HuH-7 (cell line): Measurements from ENCODE around the gene EPHB4.
A peak's percentile ranks its signal among the peaks of the same experiment; 100 is the strongest.

Experiments used
- DNase-seq: peaks from one replicate; pipeline ENCODE4 v3.0.0; 2011; ENCODE audit warnings: low spot score

Gene EPHB4

DNA sequence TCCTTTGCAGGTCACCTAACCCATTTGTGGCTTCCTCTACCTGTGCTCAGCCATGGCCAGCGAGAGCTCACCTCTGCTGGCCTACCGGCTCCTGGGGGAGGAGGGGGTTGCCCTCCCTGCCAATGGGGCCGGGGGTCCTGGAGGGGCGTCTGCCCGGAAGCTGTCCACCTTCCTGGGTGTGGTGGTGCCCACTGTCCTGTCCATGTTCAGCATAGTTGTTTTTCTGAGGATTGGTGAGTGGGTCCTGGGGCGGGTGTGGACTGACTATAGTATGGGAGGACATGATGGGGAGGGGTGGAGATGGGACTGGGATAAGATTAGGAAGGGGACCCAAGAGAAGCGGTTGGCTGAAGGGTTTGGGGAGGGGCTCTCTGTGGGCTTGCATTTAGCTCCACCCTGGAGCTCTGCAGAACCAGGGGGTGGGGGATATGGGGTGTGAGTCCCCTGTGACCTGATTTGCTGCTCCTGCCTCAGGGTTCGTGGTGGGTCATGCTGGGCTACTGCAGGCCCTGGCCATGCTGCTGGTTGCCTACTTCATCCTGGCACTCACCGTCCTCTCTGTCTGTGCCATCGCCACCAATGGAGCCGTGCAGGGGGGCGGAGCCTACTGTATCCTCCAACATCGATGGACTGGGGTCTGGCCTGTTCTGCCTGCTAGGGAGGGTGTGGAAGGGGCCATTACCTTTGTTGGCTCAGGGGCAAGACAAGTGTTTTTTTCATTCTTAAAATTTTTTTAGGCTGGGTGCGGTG, 27.0 kb upstream of the EPHB4 start:
- DNase-seq = no peak

GRCh38 chr7:100852048-100852872, 24.9 kb upstream of the EPHB4 start, which contains the start of gene SLC12A9:
TSS of gene SLC12A9 (plus strand) at chr7:100852713. CDS start at chr7:100854198, 1,485 bp downstream.
- DNase-seq = peak; percentile 99

DNA sequence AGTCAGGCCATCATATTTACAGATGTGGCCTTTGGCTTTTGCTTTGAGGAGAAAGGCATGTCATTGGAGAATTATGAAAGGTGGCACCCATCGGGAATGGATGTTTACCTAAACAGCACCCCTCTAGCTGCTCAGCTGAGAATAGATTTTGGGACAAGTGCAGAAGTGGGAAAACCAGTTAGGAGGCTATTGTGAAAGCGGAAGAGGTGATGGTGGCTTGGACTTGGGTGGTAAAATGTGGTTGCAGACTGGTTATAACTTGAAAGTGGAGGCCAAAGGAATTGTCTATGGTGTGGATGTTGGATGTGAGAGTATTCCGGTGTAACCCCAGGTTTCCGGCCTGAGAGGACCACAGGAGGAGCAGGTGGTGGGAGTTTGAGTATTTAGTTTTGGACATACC, 20.0 kb upstream of the EPHB4 start:
- no peak for DNase-seq

DNA sequence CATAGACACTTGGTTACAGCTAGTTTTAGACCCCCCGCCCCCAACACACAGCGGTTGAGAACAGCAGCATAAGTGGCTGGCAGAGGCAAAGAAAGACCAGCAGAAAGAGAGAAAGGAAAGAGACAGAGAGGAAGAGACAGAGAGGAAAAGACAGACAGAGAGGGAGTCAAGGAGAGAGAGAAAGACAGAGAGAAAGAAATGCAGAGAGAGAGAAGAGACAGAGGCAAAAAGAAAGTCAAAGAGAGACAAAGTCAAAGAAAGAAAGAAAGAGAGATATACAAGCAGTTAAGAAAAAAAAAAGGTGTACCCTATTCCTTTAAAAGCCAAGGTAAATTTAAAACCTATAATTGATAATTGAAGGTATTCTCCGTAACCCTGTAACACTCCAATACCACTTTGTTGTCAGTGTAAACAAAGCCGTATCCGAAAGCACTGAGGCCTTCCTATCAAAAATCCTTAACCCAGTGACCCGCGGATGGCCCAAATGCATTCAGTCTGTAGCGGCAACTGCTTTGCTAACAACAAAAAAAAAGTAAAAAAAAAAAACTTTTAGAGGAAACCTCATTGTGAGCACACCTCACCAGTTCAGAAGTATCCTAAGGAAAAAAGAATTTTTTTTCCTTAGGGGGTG, 13.3 kb upstream of the EPHB4 start:
- no peak for DNase-seq

DNA sequence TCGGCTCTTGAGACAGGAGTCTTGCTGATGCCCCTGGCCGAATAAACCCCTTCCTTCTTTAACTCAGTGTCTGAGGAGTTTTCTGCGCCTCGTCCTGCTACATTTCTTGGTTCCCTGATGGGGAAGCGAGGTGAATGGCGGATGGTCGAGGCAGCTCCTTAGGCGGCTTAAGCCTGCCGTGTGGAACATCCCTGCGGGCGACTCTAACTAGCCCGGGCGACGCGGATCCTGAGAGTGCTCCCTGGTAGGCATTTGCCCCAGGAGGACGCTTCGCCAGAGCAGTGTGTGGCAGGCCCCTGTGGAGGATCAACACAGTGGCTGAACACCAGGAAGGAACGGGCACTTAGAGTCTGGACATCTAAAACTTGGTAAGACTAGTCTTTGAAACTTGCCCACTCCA, 12.0 kb upstream of the EPHB4 start:
- DNase-seq = no peak

- DNase-seq = peak; percentile 76
These were observed 9.9 kb upstream of the EPHB4 start for GRCh38 chr7:100837099-100837836.

GRCh38 chr7:100836812-100837098, 9.4 kb upstream of the EPHB4 start:
- no peak for DNase-seq

DNA sequence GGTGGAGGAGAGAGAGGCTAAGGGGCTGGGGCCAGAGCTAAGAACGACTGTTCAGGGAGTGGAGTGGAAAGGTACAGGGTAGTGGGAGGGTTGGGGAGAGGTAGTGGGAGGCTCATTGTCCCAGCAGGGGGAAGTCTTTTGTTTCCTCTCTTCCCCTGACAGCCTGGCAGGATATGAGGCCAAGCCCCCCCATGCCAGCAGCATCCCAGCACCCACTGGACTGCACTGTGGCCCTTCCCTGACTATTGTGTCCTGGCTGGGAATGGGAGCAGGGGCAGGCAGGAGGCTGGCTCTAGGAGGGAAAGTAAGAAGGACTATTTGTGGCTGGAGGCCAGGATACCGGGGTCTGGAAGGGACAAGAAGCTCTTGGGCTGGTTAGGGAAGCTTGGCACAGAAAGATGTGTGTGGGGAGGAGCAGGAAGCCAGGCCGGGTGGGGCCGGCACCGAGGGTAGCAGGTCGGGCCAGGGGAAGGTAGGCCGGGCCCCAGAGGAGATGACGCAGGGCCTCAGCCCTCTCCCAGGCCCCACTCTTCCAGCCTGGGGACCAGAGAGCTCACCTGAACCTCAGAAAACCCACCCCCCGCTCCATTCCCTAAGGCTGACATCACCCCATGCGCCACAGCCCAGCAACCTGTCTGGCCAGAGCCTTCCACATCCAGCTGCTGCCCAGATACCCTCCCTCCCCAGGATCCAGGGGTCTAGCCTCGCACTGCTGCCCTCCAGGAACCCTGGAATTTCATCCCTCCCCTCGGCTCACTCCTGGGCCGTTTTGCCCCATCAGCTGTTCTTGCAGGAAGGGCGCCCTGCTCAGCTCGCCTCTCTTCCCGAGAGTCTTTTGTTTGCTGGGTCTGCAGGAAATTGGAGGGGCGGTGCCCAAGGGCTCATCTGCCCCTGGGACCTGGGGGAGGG, 8.8 kb upstream of the EPHB4 start:
- no peak for DNase-seq

DNA sequence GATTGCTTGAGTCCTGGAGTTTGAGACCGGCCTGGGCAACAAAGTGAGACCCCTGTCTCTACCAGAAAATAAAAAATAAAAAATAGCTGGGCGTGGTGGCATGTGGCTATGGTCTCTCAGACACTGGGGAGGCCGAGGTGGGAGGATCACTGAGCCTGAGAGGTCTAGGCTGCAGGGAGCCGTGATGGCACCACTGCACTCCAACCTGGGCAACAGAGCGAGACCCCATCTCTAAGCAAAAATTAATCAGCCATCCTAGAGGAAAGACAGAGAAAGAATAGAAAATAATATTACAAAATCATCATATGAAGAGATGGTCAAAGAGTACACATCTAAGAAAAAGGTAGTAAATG, 4.9 kb upstream of the EPHB4 start:
- DNase-seq = no peak

- no peak for DNase-seq
These were observed 3.1 kb upstream of the EPHB4 start for GRCh38 chr7:100830396-100830795.

GRCh38 chr7:100829150-100829716, 1.9 kb upstream of the EPHB4 start:
- DNase-seq = no peak

GRCh38 chr7:100826514-100827329, 601 bp downstream of the EPHB4 start:
- no peak for DNase-seq

- DNase-seq = no peak
These were observed 1.4 kb downstream of the EPHB4 start for GRCh38 chr7:100825751-100826513.

DNA sequence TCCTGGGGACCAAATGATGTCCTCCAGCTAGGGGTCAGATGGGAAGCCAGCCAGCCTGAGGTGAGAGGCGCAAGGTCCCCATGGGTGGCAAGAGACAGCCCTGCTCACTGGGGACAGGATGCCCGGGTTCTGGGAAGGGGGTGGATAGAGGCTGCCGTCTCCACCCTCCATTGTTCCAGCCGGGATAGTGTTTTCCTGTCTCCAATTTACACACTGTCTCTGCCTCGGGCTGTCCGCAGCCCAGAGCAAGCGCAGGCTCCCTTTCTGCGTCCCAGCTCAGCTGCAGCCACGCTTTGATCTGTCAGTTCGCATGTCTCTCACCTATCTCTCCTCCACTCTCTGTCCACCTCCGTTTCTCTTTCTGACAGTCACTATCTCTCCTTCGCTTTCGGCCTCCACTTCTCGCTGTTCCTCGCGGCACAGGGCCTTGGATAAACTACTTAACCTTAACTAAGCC, 2.1 kb downstream of the EPHB4 start:
- no peak for DNase-seq

DNA sequence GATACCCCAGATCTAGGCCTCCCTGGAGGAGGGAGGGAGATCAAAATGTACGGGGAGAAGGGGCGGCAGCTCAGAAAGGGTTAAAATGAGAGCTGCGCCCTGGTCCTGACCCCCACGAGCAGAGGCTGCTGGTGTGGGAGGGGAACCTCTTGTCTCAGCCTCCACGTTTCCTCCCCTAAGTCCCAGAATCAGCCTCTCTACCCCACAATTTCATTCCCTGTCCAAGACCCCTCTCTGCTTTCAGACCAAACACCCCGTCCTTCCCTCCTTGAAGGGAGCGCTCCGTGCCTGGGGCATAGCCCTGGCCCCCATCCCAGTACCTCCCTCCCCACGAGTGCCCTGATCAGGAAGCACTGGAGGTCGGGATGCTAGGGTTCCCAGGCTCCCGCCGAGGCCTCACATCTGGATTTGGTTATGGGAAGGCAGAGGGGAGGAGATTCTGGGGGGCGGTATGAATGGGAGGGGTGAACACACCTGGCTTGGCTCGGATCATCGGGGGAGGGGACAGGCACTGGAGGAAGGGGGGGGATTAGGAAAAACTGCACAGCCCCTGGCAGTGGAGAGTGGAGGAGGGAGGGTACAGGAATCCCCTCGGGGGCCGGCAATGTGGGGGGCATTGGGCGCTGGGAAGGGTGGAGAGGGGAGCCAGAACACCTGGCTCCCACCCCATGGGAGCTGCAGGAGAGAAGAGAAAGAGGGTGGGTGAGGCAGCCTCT, 2.7 kb downstream of the EPHB4 start:
- no peak for DNase-seq

GRCh38 chr7:100823534-100823933, 3.8 kb downstream of the EPHB4 start:
- DNase-seq = no peak

DNA sequence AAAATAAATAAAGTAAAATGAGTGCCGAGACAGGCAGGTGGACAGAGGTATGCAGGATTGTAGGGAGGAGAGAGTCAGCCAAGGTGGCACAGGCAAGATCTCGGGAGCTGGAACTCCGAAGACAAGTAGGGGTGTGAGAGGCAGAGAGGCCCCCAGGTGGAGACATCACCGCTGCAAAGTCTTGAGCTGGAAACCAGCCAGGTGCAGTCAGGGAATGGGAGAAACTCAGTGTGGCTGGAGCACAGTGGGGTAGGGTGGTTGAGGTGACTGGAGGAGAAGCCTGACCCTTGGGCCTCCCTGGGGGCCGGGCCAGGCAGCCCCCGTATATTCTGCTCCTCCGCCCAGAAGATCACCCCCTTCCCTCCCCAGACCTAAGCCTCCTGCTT, 4.2 kb downstream of the EPHB4 start:
- DNase-seq = no peak

GRCh38 chr7:100822236-100823139, 4.8 kb downstream of the EPHB4 start:
- DNase-seq = no peak
